ENCODE results near the gene JAKMIP1.
"Not testable (repeated sequence)": the region's sequence is repeated elsewhere in the genome, so short reads cannot be mapped to it uniquely, and the experiment has no call there.

JAKMIP1 gene

GRCh38 chr4:6141021-6141420, 59.3 kb downstream of the JAKMIP1 start:
- not testable (repeated sequence) for DNase-seq

GRCh38 chr4:6137747-6138135, 62.6 kb downstream of the JAKMIP1 start:
- DNase-seq, result no peak

- no peak for DNase-seq
Observed at GRCh38 chr4:6137027-6137746, 63.2 kb downstream of the JAKMIP1 start.

- peak; percentile 58 for DNase-seq
Observed at GRCh38 chr4:6134612-6135220, 65.6 kb downstream of the JAKMIP1 start.

- DNase-seq, result no peak
Observed at GRCh38 chr4:6132716-6133115, 67.6 kb downstream of the JAKMIP1 start.

GRCh38 chr4:6128221-6128850, 72.0 kb downstream of the JAKMIP1 start:
- DNase-seq, result no peak

- DNase-seq, result no peak
Observed at GRCh38 chr4:6126971-6127745, 73.2 kb downstream of the JAKMIP1 start.

- no peak for DNase-seq
Observed at GRCh38 chr4:6125103-6125651, 75.2 kb downstream of the JAKMIP1 start.

- no peak for DNase-seq
Observed at GRCh38 chr4:6124386-6125102, 75.8 kb downstream of the JAKMIP1 start.

- no peak for DNase-seq
Observed at GRCh38 chr4:6123976-6124375, 76.4 kb downstream of the JAKMIP1 start.

- no peak for DNase-seq
Observed at GRCh38 chr4:6123541-6123940, 76.8 kb downstream of the JAKMIP1 start.

- no peak for DNase-seq
Observed at GRCh38 chr4:6123116-6123515, 77.2 kb downstream of the JAKMIP1 start.

GRCh38 chr4:6122496-6122895, 77.9 kb downstream of the JAKMIP1 start:
- DNase-seq, result no peak

- no peak for DNase-seq
Observed at GRCh38 chr4:6121941-6122340, 78.4 kb downstream of the JAKMIP1 start.

- DNase-seq, result no peak
Observed at GRCh38 chr4:6121276-6121850, 79.0 kb downstream of the JAKMIP1 start.

- DNase-seq, result no peak
Observed at GRCh38 chr4:6120361-6120760, 80.0 kb downstream of the JAKMIP1 start.

- no peak for DNase-seq
Observed at GRCh38 chr4:6119507-6120020, 80.8 kb downstream of the JAKMIP1 start.

GRCh38 chr4:6118201-6118600, 82.1 kb downstream of the JAKMIP1 start:
- DNase-seq, result no peak

GRCh38 chr4:6116696-6117285, 83.6 kb downstream of the JAKMIP1 start:
- DNase-seq, result no peak

GRCh38 chr4:6115746-6116586, 84.4 kb downstream of the JAKMIP1 start:
- DNase-seq, result no peak

GRCh38 chr4:6115342-6115741, 85.0 kb downstream of the JAKMIP1 start:
- DNase-seq, result no peak
